ENCODE measurements around the gene SERTAD2.

GRCh38 chr2:64632835-64633819, 20.6 kb downstream of the SERTAD2 start:
- TF ChIP-seq CTCF (IDR thresholded peaks at IDR 0.05), result no peak
- no peak for TF ChIP-seq POLR2A (IDR thresholded peaks at IDR 0.05)
